ENCODE data around the gene PARP6. TPM values are rescaled to one million over a fixed set of nuclear protein-coding genes. Genes with fewer than 3 reads are reported as not detected.
A peak's percentile ranks its signal among the peaks of the same experiment; 100 is the strongest.

Gene PARP6
- total and polyA plus RNA-seq, 9 of the 15 experiments (the other 6 are each of a cell fraction or from before 2014, with no cell fraction given): 14.8 to 83.2 (median 28.3) TPM

DNA sequence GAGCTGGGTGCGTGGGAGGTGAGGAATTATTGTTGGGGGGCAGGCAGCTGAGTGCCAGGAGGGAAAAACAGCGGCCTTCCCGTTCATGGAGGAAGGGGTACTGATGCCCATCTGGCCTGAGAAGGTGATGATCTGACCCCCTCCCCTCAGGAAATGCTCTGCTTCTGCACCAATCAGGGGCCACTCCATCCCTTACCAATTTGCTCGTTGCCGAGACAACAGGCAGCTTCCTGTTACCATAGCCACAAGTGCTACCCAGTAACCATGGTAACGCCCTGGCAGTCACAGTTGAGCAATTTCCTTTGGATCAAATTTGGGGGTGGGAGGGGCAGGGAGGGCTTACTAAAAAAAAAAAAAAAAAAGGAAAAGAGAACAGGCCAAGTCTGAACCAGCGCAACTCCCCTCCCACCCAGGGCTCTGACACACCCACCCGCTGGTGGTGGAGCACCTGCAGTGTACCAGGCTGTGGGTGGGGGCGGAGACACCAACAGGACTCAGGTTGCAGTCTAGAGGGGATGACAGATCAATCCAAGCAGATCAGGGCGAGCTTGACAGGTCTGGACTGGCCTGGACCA, 33.9 kb upstream of the PARP6 start (continued):
- TF ChIP-seq, protein P1, sequence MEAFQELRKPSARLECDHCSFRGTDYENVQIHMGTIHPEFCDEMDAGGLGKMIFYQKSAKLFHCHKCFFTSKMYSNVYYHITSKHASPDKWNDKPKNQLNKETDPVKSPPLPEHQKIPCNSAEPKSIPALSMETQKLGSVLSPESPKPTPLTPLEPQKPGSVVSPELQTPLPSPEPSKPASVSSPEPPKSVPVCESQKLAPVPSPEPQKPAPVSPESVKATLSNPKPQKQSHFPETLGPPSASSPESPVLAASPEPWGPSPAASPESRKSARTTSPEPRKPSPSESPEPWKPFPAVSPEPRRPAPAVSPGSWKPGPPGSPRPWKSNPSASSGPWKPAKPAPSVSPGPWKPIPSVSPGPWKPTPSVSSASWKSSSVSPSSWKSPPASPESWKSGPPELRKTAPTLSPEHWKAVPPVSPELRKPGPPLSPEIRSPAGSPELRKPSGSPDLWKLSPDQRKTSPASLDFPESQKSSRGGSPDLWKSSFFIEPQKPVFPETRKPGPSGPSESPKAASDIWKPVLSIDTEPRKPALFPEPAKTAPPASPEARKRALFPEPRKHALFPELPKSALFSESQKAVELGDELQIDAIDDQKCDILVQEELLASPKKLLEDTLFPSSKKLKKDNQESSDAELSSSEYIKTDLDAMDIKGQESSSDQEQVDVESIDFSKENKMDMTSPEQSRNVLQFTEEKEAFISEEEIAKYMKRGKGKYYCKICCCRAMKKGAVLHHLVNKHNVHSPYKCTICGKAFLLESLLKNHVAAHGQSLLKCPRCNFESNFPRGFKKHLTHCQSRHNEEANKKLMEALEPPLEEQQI (IDR thresholded peaks at IDR 0.05): no peak
- TF ChIP-seq ZZZ3 (IDR thresholded peaks at IDR 0.05) (no peak), NR3C1 (CRISPR knock-in tag; IDR thresholded peaks at IDR 0.05) (no peak), MXI1 (IDR thresholded peaks at IDR 0.05; ENCODE audit: low read depth, low read length) (peak; percentile 94), ZNF644 (tag; IDR thresholded peaks at IDR 0.05; ENCODE audit: low read depth) (no peak), POLR3A (IDR thresholded peaks at IDR 0.05; ENCODE audit: borderline replicate concordance, extremely low read depth, insufficient read depth, insufficient read length) (no peak), FOXP1 (CRISPR knock-in tag; IDR thresholded peaks at IDR 0.05) (no peak), CTBP1 (IDR thresholded peaks at IDR 0.05; ENCODE audit: borderline replicate concordance) (peak; percentile 47; the same call in 1 of the 2 replicates), PHB (CRISPR knock-in tag; IDR thresholded peaks at IDR 0.05) (no peak), MAFG (tag; conservative IDR thresholded peaks at IDR 0.05) (no peak), ZFPM2 (CRISPR knock-in tag; IDR thresholded peaks at IDR 0.05) (no peak), ZNF41 (CRISPR knock-in tag; conservative IDR thresholded peaks at IDR 0.05) (no peak), HMGXB4 (CRISPR knock-in tag; IDR thresholded peaks at IDR 0.05) (no peak), GATAD2B (IDR thresholded peaks at IDR 0.05; ENCODE audit: borderline replicate concordance) (no peak), C11orf30 (IDR thresholded peaks at IDR 0.05; ENCODE audit: low read depth) (no peak), FIP1L1 (IDR thresholded peaks at IDR 0.05; ENCODE audit: low read depth, low read length, poor library complexity, severe bottlenecking) (no peak), ZNF583 (CRISPR knock-in tag; IDR thresholded peaks at IDR 0.05) (no peak), BMI1 (IDR thresholded peaks at IDR 0.05; ENCODE audit: low read length) (peak; percentile 75), ZNF655 (CRISPR knock-in tag; IDR thresholded peaks at IDR 0.05) (no peak), SNRNP70 (optimal IDR thresholded peaks at IDR 0.05; ENCODE audit: low read depth, low read length) (no peak), FOXM1 (IDR thresholded peaks at IDR 0.05; ENCODE audit: low read depth) (no peak), FOXM1 (CRISPR knock-in tag; IDR thresholded peaks at IDR 0.05; ENCODE audit: low read depth) (no peak), RFX1 (IDR thresholded peaks at IDR 0.05) (peak; percentile 96), ZNF780A (CRISPR knock-in tag; IDR thresholded peaks at IDR 0.05) (no peak), TAF9B (IDR thresholded peaks at IDR 0.05; ENCODE audit: partially characterized antibody) (no peak), SOX6 (IDR thresholded peaks at IDR 0.05) (no peak)
- TF ChIP-seq, protein P2, sequence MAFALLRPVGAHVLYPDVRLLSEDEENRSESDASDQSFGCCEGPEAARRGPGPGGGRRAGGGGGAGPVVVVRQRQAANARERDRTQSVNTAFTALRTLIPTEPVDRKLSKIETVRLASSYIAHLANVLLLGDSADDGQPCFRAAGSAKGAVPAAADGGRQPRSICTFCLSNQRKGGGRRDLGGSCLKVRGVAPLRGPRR (CRISPR knock-in tag; IDR thresholded peaks at IDR 0.05): no peak
